GM12801 (cell line): ENCODE results near the gene TNFRSF14.

Source experiments
- CTCF ChIP-seq: IDR thresholded peaks from one replicate; pipeline ENCODE4 v1.5.1; 2011; ENCODE audit warnings: control low read depth; ENCODE audit not compliant: insufficient read length; ENCODE audit errors: extremely low read depth

The TNFRSF14 gene

GRCh38 chr1:2559509-2560298 lies 3.5 kb downstream of the TNFRSF14 start:
- no peak for TF ChIP-seq CTCF

GRCh38 chr1:2560299-2561073 lies 4.3 kb downstream of the TNFRSF14 start:
- no peak for TF ChIP-seq CTCF

GRCh38 chr1:2561446-2561845 lies 5.3 kb downstream of the TNFRSF14 start:
- no peak for TF ChIP-seq CTCF

DNA sequence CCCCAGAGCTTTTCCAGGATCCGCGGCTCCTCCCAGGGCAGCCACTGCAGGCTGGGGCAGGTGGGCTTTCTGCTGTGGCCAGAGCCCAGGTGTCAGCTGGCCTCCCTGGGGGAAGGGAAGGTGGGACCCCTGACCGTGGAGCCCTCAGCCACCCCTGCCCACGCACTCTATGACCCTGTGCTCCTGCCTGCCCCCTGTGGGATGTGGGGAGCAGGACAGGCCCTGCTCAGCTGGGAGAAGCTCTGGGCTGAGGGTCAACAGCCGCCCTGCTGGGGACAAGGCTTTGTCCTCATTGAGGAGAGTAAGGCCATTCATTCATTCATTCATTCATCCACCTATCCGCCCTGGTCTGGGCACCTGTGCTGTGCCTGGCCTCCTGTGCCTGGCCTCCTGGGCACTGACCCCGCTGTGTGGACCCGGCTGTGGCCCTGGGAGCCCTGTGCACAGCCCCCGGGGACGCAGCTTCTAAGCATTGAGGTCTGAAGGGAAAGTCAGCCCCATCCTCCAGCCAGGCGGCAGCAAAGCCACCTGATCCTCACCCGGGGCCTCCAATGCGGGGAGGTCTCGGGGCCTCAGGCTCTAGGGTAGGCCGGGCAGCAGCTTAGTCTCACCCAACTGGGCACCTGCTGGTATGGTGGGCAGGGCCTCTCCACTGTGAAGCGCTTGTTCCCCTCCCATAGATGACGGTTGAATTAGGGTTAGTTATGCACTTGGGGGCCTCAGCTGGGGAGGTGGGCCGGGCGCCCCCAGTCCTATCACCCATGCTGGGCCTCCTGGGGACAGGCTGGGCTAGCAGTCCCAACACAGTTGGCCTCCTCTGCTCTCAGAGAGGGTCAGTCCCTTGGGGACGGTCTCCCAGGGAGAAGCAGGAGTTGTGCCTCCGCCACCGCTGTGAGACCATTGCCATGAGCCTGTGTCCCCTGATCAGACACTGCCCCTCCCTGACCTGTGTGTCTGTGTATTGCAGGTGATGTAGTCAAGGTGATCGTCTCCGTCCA lies 6.0 kb downstream of the TNFRSF14 start:
- TF ChIP-seq CTCF = no peak

GRCh38 chr1:2563205-2563604 lies 7.0 kb downstream of the TNFRSF14 start:
- TF ChIP-seq CTCF = no peak

DNA sequence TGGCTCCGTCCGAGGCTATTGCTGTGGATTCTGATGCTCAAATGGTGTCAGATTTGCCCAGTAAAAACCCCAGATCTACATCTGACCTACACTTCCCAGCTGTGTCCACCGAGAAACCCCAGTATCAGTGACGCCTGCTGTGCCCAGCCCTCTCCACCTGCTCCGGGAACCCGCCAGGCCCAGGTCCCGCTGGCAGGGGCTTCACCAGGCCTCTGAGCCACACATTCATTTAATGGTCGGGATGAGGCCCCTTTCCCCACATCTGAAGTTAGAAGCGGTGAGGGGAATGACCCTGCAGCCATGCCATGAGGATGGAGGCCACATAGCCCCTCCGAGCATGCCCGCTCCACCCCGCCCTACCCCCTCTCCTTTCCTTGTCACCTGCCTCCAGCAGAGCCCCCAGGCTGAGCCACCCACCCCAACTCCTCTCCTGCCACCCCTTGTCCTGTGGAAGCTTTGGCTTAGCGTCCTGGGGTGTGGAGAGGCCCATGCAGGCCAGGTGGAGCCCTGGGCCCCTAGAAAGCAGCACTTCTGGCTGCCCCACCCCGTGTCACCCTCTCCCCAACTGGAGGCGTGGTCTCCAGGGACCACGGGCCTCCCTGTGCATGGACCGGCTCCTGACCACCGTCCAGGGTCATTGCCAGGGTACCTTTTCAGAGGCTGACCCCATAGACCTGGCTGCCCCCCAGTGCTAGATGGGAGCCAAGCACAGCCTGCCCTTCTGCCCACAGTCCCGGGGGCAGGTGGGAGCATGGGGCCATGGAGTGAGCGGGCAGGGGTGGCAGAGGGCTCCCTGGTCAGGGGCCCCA lies 8.0 kb downstream of the TNFRSF14 start:
- TF ChIP-seq CTCF = no peak
